GM23338 (cell line): ENCODE measurements around the gene RYR3. TPM values are rescaled to one million over a fixed set of nuclear protein-coding genes. Genes with fewer than 3 reads are reported as not detected.

Experiments
- ATAC-seq: fragments of 200-7000 bp; cut with Tn5 transposase; 3 replicates; pipeline ENCODE4 v1.9.1; 2020
- DNase-seq: peaks from one replicate; pipeline ENCODE4 v3.0.0-alpha.2; 2015; ENCODE audit warnings: low spot score
- H2AFZ ChIP-seq: fragments of 200-600 bp; sonication (generic); 2 replicates; pipeline ENCODE4 v1.8.0; 2016; ENCODE audit warnings: antibody characterized with exemption, mild to moderate bottlenecking, moderate library complexity
- H3F3A ChIP-seq: fragments of 200-600 bp; sonication (generic); replicated peaks from 2 replicates; pipeline ENCODE4 v1.8.0; 2017; ENCODE audit warnings: antibody characterized with exemption, mixed run types, low read depth
- H3K27ac ChIP-seq: fragments of 200-600 bp; sonication (generic); 2 replicates; pipeline ENCODE4 v1.6.1; 2016; ENCODE audit warnings: low read depth
- H3K27me3 ChIP-seq: fragments of 200-600 bp; sonication (generic); 2 replicates; pipeline ENCODE4 v1.8.0; 2016; ENCODE audit warnings: mild to moderate bottlenecking, mixed run types, moderate library complexity; ENCODE audit not compliant: insufficient read depth
- H3K36me3 ChIP-seq: fragments of 200-600 bp; sonication (generic); 2 replicates; pipeline ENCODE4 v1.8.0; 2016; ENCODE audit warnings: mild to moderate bottlenecking; ENCODE audit not compliant: insufficient read depth
- H3K4me1 ChIP-seq: fragments of 200-600 bp; sonication (generic); 2 replicates; pipeline ENCODE4 v1.8.0; 2016; ENCODE audit warnings: mild to moderate bottlenecking, moderate library complexity; ENCODE audit not compliant: insufficient read depth
- H3K4me2 ChIP-seq: fragments of 200-600 bp; sonication (generic); 2 replicates; pipeline ENCODE4 v1.7.1; 2017; ENCODE audit warnings: mixed run types
- H3K4me3 ChIP-seq: fragments of 200-600 bp; sonication (generic); 2 replicates; pipeline ENCODE4 v1.6.1; 2016; ENCODE audit warnings: mixed run types
- H3K79me2 ChIP-seq: fragments of 200-600 bp; sonication (generic); replicated peaks from 2 replicates; pipeline ENCODE4 v1.8.0; 2017; ENCODE audit warnings: mild to moderate bottlenecking; ENCODE audit not compliant: insufficient read depth
- H3K9me2 ChIP-seq: fragments of 200-600 bp; sonication (generic); 2 replicates; pipeline ENCODE4 v1.8.0; 2017; ENCODE audit not compliant: insufficient read depth
- H4K20me1 ChIP-seq: fragments of 200-600 bp; sonication (generic); replicated peaks from 2 replicates; pipeline ENCODE4 v1.8.0; 2017; ENCODE audit warnings: mild to moderate bottlenecking; ENCODE audit not compliant: insufficient read depth
- H3K27ac Mint-ChIP-seq: 2 replicates; pipeline ENCODE4 v1.8.0; 2020; ENCODE audit warnings: inconsistent platforms, mild to moderate bottlenecking, moderate library complexity, mixed read lengths
- H3K27me3 Mint-ChIP-seq: 3 replicates; pipeline ENCODE4 v1.8.0; 2022; ENCODE audit warnings: low read depth, mild to moderate bottlenecking, moderate library complexity, mixed read lengths, inconsistent platforms; ENCODE audit not compliant: insufficient read depth, poor library complexity
- H3K36me3 Mint-ChIP-seq: 3 replicates; pipeline ENCODE4 v1.8.0; 2021; ENCODE audit warnings: low read depth, mild to moderate bottlenecking, inconsistent platforms, moderate library complexity, mixed read lengths
- H3K4me1 Mint-ChIP-seq: 3 replicates; pipeline ENCODE4 v1.8.0; 2020; ENCODE audit warnings: mild to moderate bottlenecking, inconsistent platforms, mixed read lengths
- H3K4me3 Mint-ChIP-seq: 3 replicates; pipeline ENCODE4 v1.8.0; 2021; ENCODE audit warnings: moderate library complexity, mild to moderate bottlenecking, inconsistent platforms, mixed read lengths
- H3K9me3 Mint-ChIP-seq: 3 replicates; pipeline ENCODE4 v1.8.0; 2020; ENCODE audit warnings: moderate library complexity, mild to moderate bottlenecking, inconsistent platforms, mixed read lengths
- CREB1 ChIP-seq: fragments of 250-450 bp; sonication (Bioruptor Pico); IDR thresholded peaks from 2 replicates; pipeline ENCODE4 v1.5.0; 2020; ENCODE audit warnings: low read depth, mild to moderate bottlenecking, moderate library complexity
- ETS1 ChIP-seq: IDR thresholded peaks from 2 replicates; pipeline ENCODE4 v1.6.1; 2016; ENCODE audit warnings: antibody characterized with exemption
- EZH2 ChIP-seq: fragments of 200-600 bp; sonication (generic); IDR thresholded peaks from one replicate; pipeline ENCODE4 v1.8.0; 2017; ENCODE audit warnings: antibody characterized with exemption, mild to moderate bottlenecking, low read depth; ENCODE audit not compliant: unreplicated experiment
- EZH2phosphoT487 ChIP-seq: fragments of 200-600 bp; sonication (generic); IDR thresholded peaks from one replicate; pipeline ENCODE4 v1.8.1; 2018; ENCODE audit warnings: antibody characterized with exemption; ENCODE audit not compliant: unreplicated experiment
- JUNB ChIP-seq: IDR thresholded peaks from one replicate; pipeline ENCODE4 v1.6.1; 2016; ENCODE audit warnings: antibody characterized with exemption; ENCODE audit not compliant: unreplicated experiment
- NANOG ChIP-seq: IDR thresholded peaks from 2 replicates; pipeline ENCODE4 v1.6.1; 2016; ENCODE audit warnings: antibody characterized with exemption, borderline replicate concordance
- POLR2AphosphoS5 ChIP-seq: IDR thresholded peaks from 2 replicates; pipeline ENCODE4 v1.6.1; 2016; ENCODE audit warnings: antibody characterized with exemption, low read depth
- REST ChIP-seq: IDR thresholded peaks from one replicate; pipeline ENCODE4 v1.6.1; 2018; ENCODE audit warnings: antibody characterized with exemption; ENCODE audit not compliant: unreplicated experiment
- STAT1 ChIP-seq: IDR thresholded peaks from one replicate; pipeline ENCODE4 v1.6.1; 2016; ENCODE audit warnings: antibody characterized with exemption; ENCODE audit not compliant: unreplicated experiment
- ZNF114 ChIP-seq: fragments of 250-450 bp; sonication (Bioruptor Pico); IDR thresholded peaks from 2 replicates; pipeline ENCODE4 v1.5.0; 2020; ENCODE audit warnings: mild to moderate bottlenecking, moderate library complexity
- ZNF331 ChIP-seq: fragments of 250-450 bp; sonication (Bioruptor Pico); IDR thresholded peaks from 2 replicates; pipeline ENCODE4 v1.5.0; 2020; ENCODE audit warnings: low read depth, mild to moderate bottlenecking, moderate library complexity
- polyA plus RNA-seq: library from polyadenylated mRNA; unstranded; fragments of >200 nt; fragmentation: Nextera tagmentation; extraction: Ambion mirVana; gene quantifications from 2 replicates; pipeline ENCODE4 v1.2.1, GENCODE V29; 2016
- total RNA-seq: library from RNA; depleted of rRNA; stranded (reverse); fragments of >200 nt; shearing (Covaris generic); gene quantifications from 2 replicates; pipeline ENCODE4 v1.2.3, GENCODE V29; 2014
- TF ChIP-seq, protein P1 (sequence below): fragments of 250-450 bp; sonication (Bioruptor Pico); IDR thresholded peaks from 2 replicates; pipeline ENCODE4 v1.5.0; 2020; ENCODE audit warnings: mild to moderate bottlenecking, moderate library complexity
- TF ChIP-seq, protein P2 (sequence below), 2 experiments: fragments of 200-600 bp in 1 of 2; sonication (generic) in 1 of 2; conservative IDR thresholded peaks; 2 replicates each; pipeline versions ENCODE4 v1.5.1 to v1.6.1; 2016 to 2017; ENCODE audit warnings: antibody characterized with exemption in 2 of 2, low read depth in 2 of 2, mild to moderate bottlenecking in 2 of 2, moderate library complexity in 1 of 2

Gene RYR3
- total and polyA plus RNA-seq, 2 experiments from 2014 or later = 1.1 to 1.2 TPM

GRCh38 chr15:33742306-33742705 lies 431.5 kb downstream of the RYR3 start:
- no peaks in the 10 kb centered on the region for H3K9me3 Mint-ChIP-seq
- Histone ChIP-seq H3K36me3 (no peaks in the 10 kb centered on the region), H4K20me1 (no peaks in the 10 kb centered on the region), H3F3A (no peaks in the 10 kb centered on the region), H3K79me2 (no peaks in the 10 kb centered on the region), H3K4me1 (no peaks in the 10 kb centered on the region), H2AFZ (no peak overlapping the region), H3K9me2 (no peaks in the 10 kb centered on the region), H3K27ac (no peak overlapping the region), H3K27me3 (no peaks in the 10 kb centered on the region), H3K4me2 (no peak overlapping the region), H3K4me3 (no peak overlapping the region)
- no peak overlapping the region for H3K27ac Mint-ChIP-seq
- TF ChIP-seq ZNF331 (CRISPR knock-in tag) (no peak), NANOG (no peak), STAT1 (no peak), ZNF114 (CRISPR knock-in tag) (no peak), JUNB (no peak), EZH2 (no peak), CREB1 (CRISPR knock-in tag) (no peak), ETS1 (no peak), REST (no peak), POLR2AphosphoS5 (no peak), EZH2phosphoT487 (no peak)
- TF ChIP-seq, protein P1, sequence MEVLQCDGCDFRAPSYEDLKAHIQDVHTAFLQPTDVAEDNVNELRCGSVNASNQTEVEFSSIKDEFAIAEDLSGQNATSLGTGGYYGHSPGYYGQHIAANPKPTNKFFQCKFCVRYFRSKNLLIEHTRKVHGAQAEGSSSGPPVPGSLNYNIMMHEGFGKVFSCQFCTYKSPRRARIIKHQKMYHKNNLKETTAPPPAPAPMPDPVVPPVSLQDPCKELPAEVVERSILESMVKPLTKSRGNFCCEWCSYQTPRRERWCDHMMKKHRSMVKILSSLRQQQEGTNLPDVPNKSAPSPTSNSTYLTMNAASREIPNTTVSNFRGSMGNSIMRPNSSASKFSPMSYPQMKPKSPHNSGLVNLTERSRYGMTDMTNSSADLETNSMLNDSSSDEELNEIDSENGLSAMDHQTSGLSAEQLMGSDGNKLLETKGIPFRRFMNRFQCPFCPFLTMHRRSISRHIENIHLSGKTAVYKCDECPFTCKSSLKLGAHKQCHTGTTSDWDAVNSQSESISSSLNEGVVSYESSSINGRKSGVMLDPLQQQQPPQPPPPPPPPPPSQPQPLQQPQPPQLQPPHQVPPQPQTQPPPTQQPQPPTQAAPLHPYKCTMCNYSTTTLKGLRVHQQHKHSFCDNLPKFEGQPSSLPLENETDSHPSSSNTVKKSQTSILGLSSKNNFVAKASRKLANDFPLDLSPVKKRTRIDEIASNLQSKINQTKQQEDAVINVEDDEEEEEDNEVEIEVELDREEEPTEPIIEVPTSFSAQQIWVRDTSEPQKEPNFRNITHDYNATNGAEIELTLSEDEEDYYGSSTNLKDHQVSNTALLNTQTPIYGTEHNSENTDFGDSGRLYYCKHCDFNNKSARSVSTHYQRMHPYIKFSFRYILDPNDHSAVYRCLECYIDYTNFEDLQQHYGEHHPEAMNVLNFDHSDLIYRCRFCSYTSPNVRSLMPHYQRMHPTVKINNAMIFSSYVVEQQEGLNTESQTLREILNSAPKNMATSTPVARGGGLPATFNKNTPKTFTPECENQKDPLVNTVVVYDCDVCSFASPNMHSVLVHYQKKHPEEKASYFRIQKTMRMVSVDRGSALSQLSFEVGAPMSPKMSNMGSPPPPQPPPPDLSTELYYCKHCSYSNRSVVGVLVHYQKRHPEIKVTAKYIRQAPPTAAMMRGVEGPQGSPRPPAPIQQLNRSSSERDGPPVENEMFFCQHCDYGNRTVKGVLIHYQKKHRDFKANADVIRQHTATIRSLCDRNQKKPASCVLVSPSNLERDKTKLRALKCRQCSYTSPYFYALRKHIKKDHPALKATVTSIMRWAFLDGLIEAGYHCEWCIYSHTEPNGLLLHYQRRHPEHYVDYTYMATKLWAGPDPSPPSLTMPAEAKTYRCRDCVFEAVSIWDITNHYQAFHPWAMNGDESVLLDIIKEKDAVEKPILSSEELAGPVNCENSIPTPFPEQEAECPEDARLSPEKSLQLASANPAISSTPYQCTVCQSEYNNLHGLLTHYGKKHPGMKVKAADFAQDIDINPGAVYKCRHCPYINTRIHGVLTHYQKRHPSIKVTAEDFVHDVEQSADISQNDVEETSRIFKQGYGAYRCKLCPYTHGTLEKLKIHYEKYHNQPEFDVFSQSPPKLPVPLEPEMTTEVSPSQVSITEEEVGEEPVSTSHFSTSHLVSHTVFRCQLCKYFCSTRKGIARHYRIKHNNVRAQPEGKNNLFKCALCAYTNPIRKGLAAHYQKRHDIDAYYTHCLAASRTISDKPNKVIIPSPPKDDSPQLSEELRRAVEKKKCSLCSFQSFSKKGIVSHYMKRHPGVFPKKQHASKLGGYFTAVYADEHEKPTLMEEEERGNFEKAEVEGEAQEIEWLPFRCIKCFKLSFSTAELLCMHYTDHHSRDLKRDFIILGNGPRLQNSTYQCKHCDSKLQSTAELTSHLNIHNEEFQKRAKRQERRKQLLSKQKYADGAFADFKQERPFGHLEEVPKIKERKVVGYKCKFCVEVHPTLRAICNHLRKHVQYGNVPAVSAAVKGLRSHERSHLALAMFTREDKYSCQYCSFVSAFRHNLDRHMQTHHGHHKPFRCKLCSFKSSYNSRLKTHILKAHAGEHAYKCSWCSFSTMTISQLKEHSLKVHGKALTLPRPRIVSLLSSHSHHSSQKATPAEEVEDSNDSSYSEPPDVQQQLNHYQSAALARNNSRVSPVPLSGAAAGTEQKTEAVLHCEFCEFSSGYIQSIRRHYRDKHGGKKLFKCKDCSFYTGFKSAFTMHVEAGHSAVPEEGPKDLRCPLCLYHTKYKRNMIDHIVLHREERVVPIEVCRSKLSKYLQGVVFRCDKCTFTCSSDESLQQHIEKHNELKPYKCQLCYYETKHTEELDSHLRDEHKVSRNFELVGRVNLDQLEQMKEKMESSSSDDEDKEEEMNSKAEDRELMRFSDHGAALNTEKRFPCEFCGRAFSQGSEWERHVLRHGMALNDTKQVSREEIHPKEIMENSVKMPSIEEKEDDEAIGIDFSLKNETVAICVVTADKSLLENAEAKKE (CRISPR knock-in tag) = no peak
- TF ChIP-seq, protein P2, sequence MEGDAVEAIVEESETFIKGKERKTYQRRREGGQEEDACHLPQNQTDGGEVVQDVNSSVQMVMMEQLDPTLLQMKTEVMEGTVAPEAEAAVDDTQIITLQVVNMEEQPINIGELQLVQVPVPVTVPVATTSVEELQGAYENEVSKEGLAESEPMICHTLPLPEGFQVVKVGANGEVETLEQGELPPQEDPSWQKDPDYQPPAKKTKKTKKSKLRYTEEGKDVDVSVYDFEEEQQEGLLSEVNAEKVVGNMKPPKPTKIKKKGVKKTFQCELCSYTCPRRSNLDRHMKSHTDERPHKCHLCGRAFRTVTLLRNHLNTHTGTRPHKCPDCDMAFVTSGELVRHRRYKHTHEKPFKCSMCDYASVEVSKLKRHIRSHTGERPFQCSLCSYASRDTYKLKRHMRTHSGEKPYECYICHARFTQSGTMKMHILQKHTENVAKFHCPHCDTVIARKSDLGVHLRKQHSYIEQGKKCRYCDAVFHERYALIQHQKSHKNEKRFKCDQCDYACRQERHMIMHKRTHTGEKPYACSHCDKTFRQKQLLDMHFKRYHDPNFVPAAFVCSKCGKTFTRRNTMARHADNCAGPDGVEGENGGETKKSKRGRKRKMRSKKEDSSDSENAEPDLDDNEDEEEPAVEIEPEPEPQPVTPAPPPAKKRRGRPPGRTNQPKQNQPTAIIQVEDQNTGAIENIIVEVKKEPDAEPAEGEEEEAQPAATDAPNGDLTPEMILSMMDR (conservative IDR thresholded peaks at IDR 0.05; ENCODE audit: low read depth in 2 of 2) = no peak
- ATAC-seq = no peak
- H3K4me1 Mint-ChIP-seq = peaks cover 10% of the 10 kb centered on the region
- H3K27me3 Mint-ChIP-seq = peaks cover 2% of the 10 kb centered on the region
- H3K4me3 Mint-ChIP-seq = no peak overlapping the region
- no peaks in the 10 kb centered on the region for H3K36me3 Mint-ChIP-seq
- no peak for DNase-seq
